ENCODE results near the gene AMACR. TPM values are rescaled to one million over a fixed set of nuclear protein-coding genes. Genes with fewer than 3 reads are reported as not detected.

Gene AMACR
- total RNA-seq (2022; extraction: Qiagen RNA extraction; ENCODE audit: low read depth), result 12.7 to 16.5 TPM (median 14.1 TPM) in 5 replicates

GRCh38 chr5:34007621-34008600, at the start of gene AMACR:
TSS of gene AMACR (minus strand) at chr5:34008050. CDS start at chr5:34008019, 31 bp downstream.

GRCh38 chr5:34043099-34043876, 35.4 kb upstream of the AMACR start, which contains the start of gene C1QTNF3:
TSS of gene C1QTNF3 (minus strand) at chr5:34043213. CDS start at chr5:34043125, 88 bp downstream.

GRCh38 chr5:33984671-33985124, 23.2 kb downstream of the AMACR start, which contains the start of gene SLC45A2:
TSS of gene SLC45A2 (minus strand) at chr5:33984693. CDS start at chr5:33984583, 110 bp downstream.

GRCh38 chr5:33936381-33937016, 71.4 kb downstream of the AMACR start, which contains the start of gene RXFP3:
TSS of gene RXFP3 (plus strand) at chr5:33936386. CDS start at chr5:33936741, 355 bp downstream.

Other genes starting within 250 kb of the AMACR start
- gene ADAMTS12, start 116.1 kb downstream of the AMACR start, total RNA-seq (2022; extraction: Qiagen RNA extraction; ENCODE audit: low read depth), result 6.5 to 8.6 TPM (median 7.4 TPM) in 5 replicates
- gene RXFP3, start 71.7 kb downstream of the AMACR start, total RNA-seq (2022; extraction: Qiagen RNA extraction; ENCODE audit: low read depth), result not detected in 5 replicates
- gene SLC45A2, start 23.4 kb downstream of the AMACR start, total RNA-seq (2022; extraction: Qiagen RNA extraction; ENCODE audit: low read depth), result 0.07 to 0.16 TPM in 2 of 5 replicates, not detected in the others
- 0.15 to 0.22 TPM (median 0.15 TPM) in 3 of 5 replicates, not detected in the others for gene C1QTNF3, start 35.2 kb upstream of the AMACR start, total RNA-seq (2022; extraction: Qiagen RNA extraction; ENCODE audit: low read depth)

All from A549 treated with CpdA at 1 μM for 4 hours (cell line).